Psoas muscle (tissue), 8 donors: ENCODE measurements around the gene INTS11. TPM values are rescaled to one million over a fixed set of nuclear protein-coding genes. Genes with fewer than 3 reads are reported as not detected.

ENCODE experiments used
- ATAC-seq, 4 donors: fragments of 200-7000 bp; cut with Tn5 transposase; one replicate each; pipeline ENCODE4 v1.9.1; 2020; ENCODE audit warnings: moderate library complexity in 3 of 4, mild to moderate bottlenecking in 2 of 4
- DNase-seq, 2 donors: peaks; one replicate each; pipeline ENCODE4 v3.0.0-alpha.2; 2020
- H3K27ac ChIP-seq: fragments of 200-600 bp; one replicate; pipeline ENCODE4 v1.8.0; 2022
- H3K27me3 ChIP-seq, 3 donors: fragments of 200-600 bp in 1 of 3; one replicate each; pipeline versions ENCODE4 v1.6.1 to v1.8.0; 2013 to 2022; ENCODE audit warnings: low read length in 2 of 3, mild to moderate bottlenecking in 2 of 3, moderate library complexity in 1 of 3; ENCODE audit not compliant: insufficient read depth in 3 of 3
- H3K36me3 ChIP-seq, 2 donors: fragments of 200-600 bp in 1 of 2; one replicate each; pipeline versions ENCODE4 v1.6.1 to v1.8.0; 2013 to 2022; ENCODE audit warnings: low read depth in 1 of 2, mild to moderate bottlenecking in 1 of 2, moderate library complexity in 1 of 2; ENCODE audit not compliant: insufficient read depth in 1 of 2
- H3K4me1 ChIP-seq: fragments of 200-600 bp; one replicate; pipeline ENCODE4 v1.8.0; 2022
- H3K4me3 ChIP-seq: fragments of 200-600 bp; one replicate; pipeline ENCODE4 v1.8.0; 2022; ENCODE audit warnings: mild to moderate bottlenecking
- H3K9me3 ChIP-seq: fragments of 200-600 bp; one replicate; pipeline ENCODE4 v1.8.0; 2022
- CTCF ChIP-seq: fragments of 200-600 bp; IDR thresholded peaks from one replicate; pipeline ENCODE4 v1.8.0; 2022; ENCODE audit warnings: antibody characterized with exemption
- WGBS, 3 donors: extraction: QIAGEN DNeasy Blood & Tissue Kit; methylation state at CpG; one replicate each; pipeline versions ENCODE4 v1.1.6 to v1.1.7; 2013; 5-methylcytosine and 5-hydroxymethylcytosine counted together
- intact Hi-C, 2 donors: fragments of 100-400 bp; cut with DNase I; formaldehyde crosslinking; loops; one replicate each; pipeline versions ENCODE4 v1.11.0 to v1.14.2; 2022
- polyA plus RNA-seq, 3 donors: library from polyadenylated mRNA; stranded (reverse); fragments of 200-250 nt; gene quantifications; one replicate each; pipeline ENCODE4 v1.2.3, GENCODE V29; 2013
- total RNA-seq, 4 donors: library from RNA; stranded (reverse); fragmentation: NEBNext Ultra II Directional in 2 of 4; extraction: Animal tissue kit (Norgen Biotek cat#: 25700) in 2 of 4; gene quantifications; one replicate each; pipeline versions ENCODE4 v1.2.1 to v1.2.4, GENCODE V29; 2021 to 2023
- donor health status: healthy with polysubstance abuse.
- donor health status: DM: no; HTN: no; CAD: no; lungs with moderate emphysema.
- donor health status: Bipolar disorder and iron deficiency.
- donor health status: healthy.
- donor health status: DM: yes; HTN: yes; CAD: no.
- donor health status: DM: no; HTN: no; CAD: no.
- donor health status: DM: no; HTN: no; CAD: no.
- donor health status: DM: yes; HTN: yes; CAD: no.

Gene INTS11
- total and polyA plus RNA-seq, 7 donors: 55.6 to 80.8 (median 71.2) TPM

- Histone ChIP-seq H3K4me3 (no peak overlapping the region), H3K27ac (no peak overlapping the region), H3K36me3 (peaks cover 0 to 38% of the 10 kb centered on the region in 2 donors), H3K4me1 (peaks cover 3% of the 10 kb centered on the region), H3K27me3 (no peaks in the 10 kb centered on the region), H3K9me3 (no peaks in the 10 kb centered on the region)
- no peak for DNase-seq
- TF ChIP-seq CTCF: no peak
- WGBS, 3 donors: 44 to 52% (median 48%) methylated on average over 25 to 30 of the region's 30 CpGs
- intact Hi-C loops: no loop called here
- peak in 3 of 4 donors; percentile 10 to 38 (median 18) for ATAC-seq
These were observed 25.4 kb downstream of the INTS11 start for GRCh38 chr1:1298861-1299685.

- H3K4me1 ChIP-seq: no peaks in the 10 kb centered on the region
- no peaks in the 10 kb centered on the region for H3K27me3 ChIP-seq
- no peak for ATAC-seq
- no peak for TF ChIP-seq CTCF
- no peak overlapping the region for H3K4me3 ChIP-seq
- peaks cover 0 to 40% of the 10 kb centered on the region in 2 donors for H3K36me3 ChIP-seq
- no peak overlapping the region for H3K27ac ChIP-seq
- no peak for DNase-seq
- H3K9me3 ChIP-seq: no peaks in the 10 kb centered on the region
- intact Hi-C loops: no loop called here
- 91 to 93% (median 92%) methylated on average over 21 to 31 of the region's 31 CpGs for WGBS, 3 donors
These were observed 26.5 kb downstream of the INTS11 start for GRCh38 chr1:1297802-1298424.

- intact Hi-C loops: no loop called here
- no peak for ATAC-seq
- DNase-seq: no peak
- H3K27me3 ChIP-seq: no peaks in the 10 kb centered on the region
- no peak overlapping the region for H3K27ac ChIP-seq
- H3K4me3 ChIP-seq: no peak overlapping the region
- TF ChIP-seq CTCF: no peak
- no peaks in the 10 kb centered on the region for H3K4me1 ChIP-seq
- 93% methylated on average over 50 to 62 of the region's 62 CpGs for WGBS, 3 donors
- no peaks in the 10 kb centered on the region for H3K9me3 ChIP-seq
- peaks cover 0 to 40% of the 10 kb centered on the region in 2 donors for H3K36me3 ChIP-seq
These were observed 28.1 kb downstream of the INTS11 start for GRCh38 chr1:1296070-1297061.

GRCh38 chr1:1295154-1295923 lies 29.1 kb downstream of the INTS11 start:
- Histone ChIP-seq H3K27me3 (no peaks in the 10 kb centered on the region), H3K9me3 (no peaks in the 10 kb centered on the region), H3K4me3 (no peak overlapping the region), H3K4me1 (no peaks in the 10 kb centered on the region), H3K27ac (no peak overlapping the region), H3K36me3 (peaks cover 0 to 38% of the 10 kb centered on the region in 2 donors)
- WGBS, 3 donors: 93 to 95% (median 93%) methylated on average over 30 to 35 of the region's 35 CpGs
- intact Hi-C loops: no loop called here
- DNase-seq (no peak), ATAC-seq (no peak)
- TF ChIP-seq CTCF: no peak
